ENCODE data around the gene KRT40.

Gene KRT40

DNA sequence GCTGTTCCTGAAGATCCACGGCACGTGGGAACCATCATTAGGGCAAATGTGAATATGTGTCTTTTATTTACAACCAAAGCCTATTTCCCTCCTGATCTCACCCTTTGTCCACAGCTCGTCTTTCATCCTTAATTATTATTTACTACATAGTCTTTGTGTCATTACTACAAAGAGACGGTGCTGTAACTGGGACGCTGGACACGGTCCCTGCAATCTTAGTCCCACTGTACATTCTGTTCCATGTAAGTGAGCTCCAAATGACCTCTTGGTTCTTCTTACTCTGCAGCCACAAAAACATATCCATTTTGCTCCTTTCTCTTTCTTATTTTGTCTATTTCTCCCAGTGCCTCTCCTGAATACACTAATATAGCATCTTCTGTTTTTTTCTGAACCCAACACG is 34.0 kb downstream of the KRT40 start:
- no peak for DNase-seq

DNA sequence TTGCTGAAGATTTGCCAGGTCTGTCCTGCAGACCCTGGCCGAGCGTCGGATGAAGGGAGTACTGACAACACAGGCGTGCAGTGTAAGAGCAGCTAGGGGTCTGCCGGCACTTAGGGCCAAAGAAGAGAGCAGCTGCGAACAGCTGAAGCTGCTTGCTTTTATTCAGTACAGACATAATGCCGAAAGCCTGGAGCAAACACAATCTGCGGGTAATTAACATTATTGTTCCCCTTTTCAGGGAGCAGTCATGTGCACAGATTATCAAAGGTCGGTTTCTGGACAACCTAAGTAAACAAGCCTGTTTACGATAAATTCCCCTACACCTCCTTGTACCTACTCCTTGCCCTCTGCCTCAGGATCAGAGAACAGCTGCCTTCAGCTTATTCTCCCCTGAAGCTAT is 34.7 kb downstream of the KRT40 start:
- DNase-seq: no peak

- no peak for DNase-seq
Measured at GRCh38 chr17:40947929-40948328, 36.2 kb downstream of the KRT40 start.

- DNase-seq: no peak
Measured at GRCh38 chr17:40945414-40945813, 38.7 kb downstream of the KRT40 start.

DNA sequence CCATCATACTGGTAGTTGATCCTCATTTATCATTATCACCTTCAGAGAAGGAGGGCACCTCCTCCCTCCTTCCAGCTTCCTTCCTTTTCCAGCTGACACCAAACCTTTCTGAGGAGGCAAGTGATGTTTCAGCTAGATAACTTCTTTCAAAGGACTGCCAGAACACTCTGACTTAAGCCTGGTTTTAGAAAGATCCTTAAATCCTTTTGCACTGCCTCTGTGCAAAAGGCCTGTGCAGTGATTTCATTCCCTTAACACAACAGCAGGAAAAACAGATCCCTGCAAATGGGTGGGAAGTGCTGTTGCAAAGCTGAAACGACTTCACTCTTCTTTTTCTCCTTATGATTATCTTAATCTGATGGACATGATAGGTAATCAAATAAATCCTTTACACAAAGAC is 39.6 kb downstream of the KRT40 start:
- no peak for DNase-seq

- no peak for DNase-seq
Measured at GRCh38 chr17:40942553-40942952, 41.6 kb downstream of the KRT40 start.

GRCh38 chr17:40940266-40940665 is 43.9 kb downstream of the KRT40 start:
- no peak for DNase-seq

GRCh38 chr17:40938981-40939380 is 45.1 kb downstream of the KRT40 start:
- DNase-seq: no peak

DNA sequence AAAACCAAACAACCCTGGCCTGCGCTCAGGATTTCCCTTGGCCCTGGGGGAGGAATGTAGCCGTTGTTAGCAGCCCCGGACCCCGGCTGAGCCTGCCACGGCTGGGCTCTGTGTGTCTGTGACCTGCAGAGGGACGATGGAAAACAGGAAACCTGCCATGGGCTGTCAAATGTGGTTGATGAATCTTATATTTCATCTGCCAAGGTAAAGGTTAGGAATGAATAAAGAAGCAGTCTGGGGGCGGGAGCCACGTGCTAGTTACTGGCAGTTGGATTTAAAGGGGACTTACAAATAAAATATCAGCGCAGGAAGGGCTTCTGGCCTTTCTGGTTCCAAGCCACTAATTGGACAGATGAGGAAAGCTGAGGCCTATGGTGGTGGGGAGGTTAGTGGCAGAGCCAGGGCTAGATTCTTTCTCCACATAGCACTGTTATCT is 46.7 kb downstream of the KRT40 start, which contains the start of gene KRT23:
TSS of gene KRT23 (minus strand) at position 263 of the 436 bp plus-strand sequence. CDS start 1,043 bp downstream, outside the sequence.
- DNase-seq: no peak

- DNase-seq: no peak
Measured at GRCh38 chr17:40936976-40937375, 47.1 kb downstream of the KRT40 start.

DNA sequence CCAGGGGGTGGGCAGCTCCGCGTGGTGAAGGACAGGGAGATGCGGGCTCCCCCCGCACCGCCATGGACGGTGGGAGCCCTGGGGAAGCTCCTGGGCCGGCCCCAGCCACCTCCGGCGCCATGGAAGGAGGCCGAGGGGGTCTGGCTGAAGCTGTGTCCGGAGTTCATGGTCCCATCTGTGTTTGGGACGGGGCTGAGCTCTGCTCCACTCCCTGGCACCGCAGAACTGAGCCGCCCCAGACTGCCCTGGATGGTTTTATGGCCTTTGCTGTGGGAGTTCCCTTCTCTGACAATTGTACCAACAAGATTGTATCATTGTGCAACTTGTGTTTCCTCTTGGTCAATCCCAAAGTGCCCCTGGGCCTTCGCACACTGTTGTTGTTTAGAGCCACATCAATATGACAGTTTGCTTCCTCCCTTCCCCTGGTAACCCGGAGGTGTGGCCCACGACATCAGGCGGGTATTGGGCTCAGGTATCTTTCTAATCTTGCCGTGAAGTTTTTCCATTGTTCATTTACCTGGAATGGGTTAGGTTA is 47.6 kb downstream of the KRT40 start:
- no peak for DNase-seq

- no peak for DNase-seq
Measured at GRCh38 chr17:40935624-40936023, 48.5 kb downstream of the KRT40 start.

GRCh38 chr17:40932608-40933007 is 51.5 kb downstream of the KRT40 start:
- DNase-seq: no peak

- DNase-seq: no peak
Measured at GRCh38 chr17:40931311-40931710, 52.8 kb downstream of the KRT40 start.
